ENCODE results near the gene PNMA8C. TPM values are rescaled to one million over a fixed set of nuclear protein-coding genes. Genes with fewer than 3 reads are reported as not detected.
"Not testable (repeated sequence)": the region's sequence is repeated elsewhere in the genome, so short reads cannot be mapped to it uniquely, and the experiment has no call there.

PNMA8C gene
- total and polyA plus RNA-seq, 7 donors, result 0.23 to 0.36 (median 0.27) TPM; not detected in 2

DNA sequence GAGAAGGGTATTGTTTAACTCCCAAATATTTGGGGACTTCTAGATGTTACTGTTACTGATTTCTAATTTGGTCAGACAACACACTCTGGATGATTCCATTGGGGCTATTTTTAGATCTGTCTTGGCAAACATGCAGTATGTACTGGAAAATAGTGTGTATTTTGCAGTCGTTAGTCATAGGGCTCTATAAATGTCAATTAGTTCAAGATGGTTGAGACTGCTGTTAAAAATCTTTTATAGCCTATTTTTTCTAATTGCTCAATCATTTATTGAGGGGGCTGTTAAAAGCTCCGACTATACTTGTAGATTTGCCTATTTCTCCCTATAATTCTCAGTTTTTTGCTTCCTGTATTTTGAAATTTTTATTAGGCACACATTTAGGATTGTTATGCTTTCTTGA is 50.5 kb downstream of the PNMA8C start:
- no peak for DNase-seq
- peak overlapping the region; percentile 34 to 80 (median 52) for H3K27ac ChIP-seq
- no peak overlapping the region for H3K4me3 ChIP-seq
- intact Hi-C loops (cut with DNase I), result no loop called here
- peaks cover 0 to 50% (median 32%) of the 10 kb centered on the region in 4 donors for H3K4me1 ChIP-seq
- H3K27me3 ChIP-seq, result no peaks in the 10 kb centered on the region
- WGBS, 2 donors, result 46 to 65% methylated on average over 2 of the region's 2 CpGs
- TF ChIP-seq, protein P1, sequence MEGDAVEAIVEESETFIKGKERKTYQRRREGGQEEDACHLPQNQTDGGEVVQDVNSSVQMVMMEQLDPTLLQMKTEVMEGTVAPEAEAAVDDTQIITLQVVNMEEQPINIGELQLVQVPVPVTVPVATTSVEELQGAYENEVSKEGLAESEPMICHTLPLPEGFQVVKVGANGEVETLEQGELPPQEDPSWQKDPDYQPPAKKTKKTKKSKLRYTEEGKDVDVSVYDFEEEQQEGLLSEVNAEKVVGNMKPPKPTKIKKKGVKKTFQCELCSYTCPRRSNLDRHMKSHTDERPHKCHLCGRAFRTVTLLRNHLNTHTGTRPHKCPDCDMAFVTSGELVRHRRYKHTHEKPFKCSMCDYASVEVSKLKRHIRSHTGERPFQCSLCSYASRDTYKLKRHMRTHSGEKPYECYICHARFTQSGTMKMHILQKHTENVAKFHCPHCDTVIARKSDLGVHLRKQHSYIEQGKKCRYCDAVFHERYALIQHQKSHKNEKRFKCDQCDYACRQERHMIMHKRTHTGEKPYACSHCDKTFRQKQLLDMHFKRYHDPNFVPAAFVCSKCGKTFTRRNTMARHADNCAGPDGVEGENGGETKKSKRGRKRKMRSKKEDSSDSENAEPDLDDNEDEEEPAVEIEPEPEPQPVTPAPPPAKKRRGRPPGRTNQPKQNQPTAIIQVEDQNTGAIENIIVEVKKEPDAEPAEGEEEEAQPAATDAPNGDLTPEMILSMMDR (IDR thresholded peaks at IDR 0.05), result no peak
- peak in 3 of 4 donors; percentile 53 to 63 (median 54) for TF ChIP-seq POLR2AphosphoS5 (IDR thresholded peaks at IDR 0.05)
- TF ChIP-seq POLR2A (IDR thresholded peaks at IDR 0.05), result no peak
- peak in 1 of 4 donors; percentile 3 for TF ChIP-seq EP300 (IDR thresholded peaks at IDR 0.05)
- no peaks in the 10 kb centered on the region for H3K9me3 ChIP-seq
- peaks cover 0 to 36% (median 18%) of the 10 kb centered on the region in 4 donors for H3K36me3 ChIP-seq

DNA sequence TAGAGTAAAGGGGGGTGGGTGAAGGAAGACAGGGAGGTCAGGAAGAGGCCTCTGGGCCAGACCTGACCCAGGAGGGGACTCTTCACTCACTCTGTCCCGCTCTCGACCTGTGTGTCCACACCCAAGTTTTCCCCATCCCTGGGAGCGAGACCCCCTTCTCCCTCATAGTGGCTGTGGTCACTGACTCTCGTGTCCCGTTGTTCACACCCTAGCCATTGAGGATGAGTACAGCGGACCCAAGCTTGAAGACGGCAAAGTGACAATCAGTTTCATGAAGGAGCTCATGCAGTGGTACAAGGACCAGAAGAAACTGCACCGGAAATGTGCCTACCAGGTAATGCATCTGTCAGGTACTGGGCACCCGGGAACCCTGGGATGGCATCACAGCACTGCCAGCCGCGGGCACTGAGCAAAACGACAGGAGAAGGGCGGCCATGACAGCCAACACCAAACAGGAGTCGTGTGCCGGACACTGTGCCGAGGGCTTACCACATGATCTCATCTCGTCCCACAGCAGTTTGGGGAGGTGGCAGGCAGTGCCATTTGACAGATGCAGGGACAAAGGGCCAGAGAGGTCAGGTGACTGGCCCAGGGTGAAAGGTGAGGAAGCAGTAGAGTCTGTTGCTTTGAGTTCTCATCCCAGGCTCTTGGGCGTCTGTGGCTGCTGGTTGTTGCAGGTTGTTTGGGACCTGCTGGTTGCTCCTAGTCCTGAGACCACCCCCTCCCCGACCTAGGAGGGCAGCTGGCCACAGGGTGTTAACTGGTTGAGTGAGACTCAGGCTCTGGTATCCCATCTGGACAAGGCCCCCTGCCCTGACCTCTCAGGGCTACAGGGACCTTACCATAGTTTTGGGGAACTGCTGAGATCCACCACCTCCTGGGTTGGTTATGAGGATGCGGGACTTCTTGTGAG is 52.2 kb downstream of the PNMA8C start:
- Histone ChIP-seq H3K4me1 (peaks cover 0 to 58% (median 42%) of the 10 kb centered on the region in 4 donors), H3K36me3 (peaks cover 0 to 19% (median 9%) of the 10 kb centered on the region in 4 donors), H3K4me3 (no peak overlapping the region), H3K9me3 (no peaks in the 10 kb centered on the region), H3K27ac (peak overlapping the region in 3 of 4 donors; percentile 46 to 80 (median 58)), H3K27me3 (no peaks in the 10 kb centered on the region)
- 93 to 95% methylated on average over 20 of the region's 20 CpGs for WGBS, 2 donors
- peak; percentile 61 for DNase-seq
- intact Hi-C loops (cut with DNase I), result no loop called here
- TF ChIP-seq, protein P1 (IDR thresholded peaks at IDR 0.05), result no peak
- no peak for TF ChIP-seq EP300 (IDR thresholded peaks at IDR 0.05)

- peaks cover 0 to 23% (median 9%) of the 10 kb centered on the region in 4 donors for H3K36me3 ChIP-seq
- 95 to 96% methylated on average over 22 of the region's 22 CpGs for WGBS, 2 donors
- H3K9me3 ChIP-seq; H3K4me3 ChIP-seq; intact Hi-C loops (cut with DNase I); H3K27ac ChIP-seq; H3K27me3 ChIP-seq: not testable (repeated sequence)
- peak; percentile 63 for DNase-seq
- peaks cover 0 to 57% (median 42%) of the 10 kb centered on the region in 4 donors for H3K4me1 ChIP-seq
Observed at GRCh38 chr19:46375476-46376067, 53.2 kb downstream of the PNMA8C start.

Other genes with a start within 250 kb of the PNMA8C start
- not detected for gene IGFL1, start 199.2 kb downstream of the PNMA8C start, total RNA-seq
- not detected for gene IGFL1, start 199.2 kb downstream of the PNMA8C start, polyA plus RNA-seq
- 100 to 1,000 TPM in 2 of 4 donors, 10 to 100 TPM in 2; 63.0 to 310 (median 121) TPM for gene HIF3A, start 131.9 kb downstream of the PNMA8C start, total RNA-seq
- 10 to 100 TPM in 1 of 3 donors, 1 to 10 TPM in 2; 1.8 to 26.6 (median 7.2) TPM for gene HIF3A, start 131.9 kb downstream of the PNMA8C start, polyA plus RNA-seq
- gene PPP5C, start 81.8 kb downstream of the PNMA8C start, total RNA-seq, result 10 to 100 TPM; 37.1 to 61.5 (median 46.5) TPM
- gene PPP5C, start 81.8 kb downstream of the PNMA8C start, polyA plus RNA-seq, result 10 to 100 TPM; 27.6 to 62.3 (median 37.7) TPM
- 1 to 10 TPM; 3.5 to 6.1 (median 5.2) TPM for gene CCDC8, start 15.4 kb downstream of the PNMA8C start, total RNA-seq
- 1 to 10 TPM in 2 of 3 donors, under 1 TPM in 1; 0.69 to 2.4 (median 1.9) TPM for gene CCDC8, start 15.4 kb downstream of the PNMA8C start, polyA plus RNA-seq
- 1 to 10 TPM; 1.5 to 8.4 (median 5.5) TPM for gene PNMA8A, start 42.6 kb upstream of the PNMA8C start, total RNA-seq
- gene PNMA8A, start 42.6 kb upstream of the PNMA8C start, polyA plus RNA-seq, result 1 to 10 TPM in 1 of 3 donors, not detected in 2; 2.3 TPM
- gene PNMA8B, start 66.9 kb upstream of the PNMA8C start, total RNA-seq, result 1 to 10 TPM; 1.3 to 1.9 (median 1.6) TPM
- gene PNMA8B, start 66.9 kb upstream of the PNMA8C start, polyA plus RNA-seq, result under 1 TPM in 2 of 3 donors, not detected in 1; 0.60 to 0.95 TPM
- 100 to 1,000 TPM; 127 to 183 (median 159) TPM for gene CALM3, start 172.4 kb upstream of the PNMA8C start, total RNA-seq
- gene CALM3, start 172.4 kb upstream of the PNMA8C start, polyA plus RNA-seq, result 100 to 1,000 TPM; 210 to 375 (median 281) TPM
- gene PTGIR, start 196.2 kb upstream of the PNMA8C start, total RNA-seq, result 1 to 10 TPM; 2.0 to 5.8 (median 3.5) TPM
- 1 to 10 TPM in 1 of 3 donors, under 1 TPM in 1, not detected in 1; 0.60 to 4.4 TPM for gene PTGIR, start 196.2 kb upstream of the PNMA8C start, polyA plus RNA-seq
- not detected for gene GNG8, start 207.3 kb upstream of the PNMA8C start, total RNA-seq
- not detected for gene GNG8, start 207.3 kb upstream of the PNMA8C start, polyA plus RNA-seq
- 10 to 100 TPM; 23.7 to 87.2 (median 48.6) TPM for gene DACT3, start 232.2 kb upstream of the PNMA8C start, total RNA-seq
- gene DACT3, start 232.2 kb upstream of the PNMA8C start, polyA plus RNA-seq, result 1 to 10 TPM in 2 of 3 donors, under 1 TPM in 1; 0.46 to 2.9 (median 1.8) TPM